GM15510 (cell line): Measurements from ENCODE around the gene MARK3.

Source experiments
- POLR2A ChIP-seq: IDR thresholded peaks from 3 replicates; pipeline ENCODE4 v1.6.1; 2011; ENCODE audit warnings: borderline replicate concordance; ENCODE audit not compliant: insufficient read length; ENCODE audit errors: extremely low read depth

The MARK3 gene

GRCh38 chr14:103382376-103382775, 2.8 kb upstream of the MARK3 start:
- no peak for TF ChIP-seq POLR2A

GRCh38 chr14:103384450-103385151, 614 bp upstream of the MARK3 start:
- no peak for TF ChIP-seq POLR2A

GRCh38 chr14:103385929-103386712, 906 bp downstream of the MARK3 start:
- no peak for TF ChIP-seq POLR2A

DNA sequence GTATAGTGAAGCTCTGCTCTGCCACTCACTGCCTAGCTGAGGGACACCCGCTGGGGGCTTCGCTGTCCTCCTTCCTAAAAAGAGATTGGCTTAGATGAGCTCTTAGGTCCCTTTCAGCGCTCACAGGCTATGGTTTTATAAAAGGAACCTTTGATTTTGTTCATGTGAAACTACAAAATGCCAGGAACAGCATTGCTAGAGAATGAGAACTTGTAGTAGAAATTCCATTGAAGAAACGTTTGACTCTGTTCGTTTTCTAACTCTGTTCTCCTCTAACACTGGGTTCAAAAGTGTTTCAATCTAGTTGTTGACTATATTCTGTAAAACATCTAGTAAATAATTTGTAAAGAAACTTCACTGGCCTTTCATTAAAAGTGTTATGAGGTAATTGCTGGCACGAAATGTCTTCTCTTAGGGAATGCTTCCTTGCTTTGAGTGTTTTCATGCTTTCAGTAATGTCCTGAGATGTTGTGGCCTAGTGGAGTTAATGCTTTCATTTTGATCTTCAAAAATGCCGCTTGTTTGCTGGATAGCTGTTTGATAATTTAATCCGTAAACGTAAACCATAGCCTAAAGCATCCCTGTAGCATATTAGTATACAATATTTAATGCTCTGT, 1.6 kb downstream of the MARK3 start:
- TF ChIP-seq POLR2A, result no peak

DNA sequence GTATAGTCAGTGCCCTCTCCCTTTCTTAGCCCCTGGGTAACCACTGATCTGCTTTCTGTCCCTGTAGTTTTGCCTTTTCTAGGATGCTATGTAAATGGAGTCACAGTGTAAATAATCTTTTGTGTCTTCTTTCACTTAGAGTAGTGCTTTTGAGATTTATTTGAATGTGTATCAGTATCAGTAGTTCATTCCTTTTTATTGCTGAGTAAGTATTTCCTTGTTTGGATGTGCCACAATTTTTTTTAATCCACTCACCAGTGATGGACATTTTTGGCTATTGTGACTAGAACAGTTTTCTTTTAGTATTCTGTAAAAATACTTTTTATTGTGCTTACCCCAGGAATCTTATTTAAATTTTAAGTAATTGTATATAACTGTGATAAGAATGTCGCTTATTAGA, 3.4 kb downstream of the MARK3 start:
- TF ChIP-seq POLR2A, result no peak

- no peak for TF ChIP-seq POLR2A
Observed at GRCh38 chr14:103390605-103391004, 5.4 kb downstream of the MARK3 start.

DNA sequence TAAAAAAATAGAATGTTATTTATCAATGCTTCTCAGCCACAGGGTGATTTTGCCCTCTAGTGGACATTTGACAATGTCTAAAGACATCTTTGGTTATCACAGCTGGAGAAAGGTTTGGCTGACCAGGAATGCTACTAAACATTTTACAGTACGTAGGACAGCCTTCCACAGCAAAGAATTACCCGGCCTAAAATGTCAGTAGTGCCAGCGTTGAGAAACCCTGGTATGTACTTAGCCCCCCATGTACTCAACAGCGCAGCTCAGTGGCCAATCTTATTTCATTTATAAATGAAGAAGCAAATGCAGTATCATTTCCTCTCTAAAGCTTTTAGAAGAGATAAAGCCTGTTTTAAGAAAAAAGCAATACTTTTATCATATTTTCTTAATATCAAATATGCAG, 5.8 kb downstream of the MARK3 start:
- no peak for TF ChIP-seq POLR2A

DNA sequence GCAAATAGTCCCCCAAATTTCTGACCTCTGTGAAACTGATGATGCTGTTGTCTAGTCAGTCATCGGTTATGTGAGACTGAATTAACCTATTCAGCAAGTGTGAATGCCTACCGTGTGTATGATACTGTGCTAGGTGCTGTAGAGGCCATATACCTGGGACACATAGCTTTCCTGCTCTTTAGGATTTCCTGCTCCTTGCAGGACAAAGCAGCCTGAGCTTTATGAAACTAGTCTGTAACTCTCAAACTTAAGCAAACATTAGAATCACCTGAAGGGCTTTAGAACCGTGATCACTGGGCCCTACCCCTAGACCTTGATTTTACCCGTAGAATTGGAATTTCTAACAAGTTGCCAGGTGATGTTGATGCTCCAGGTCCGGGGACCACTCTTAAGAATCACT, 6.9 kb downstream of the MARK3 start:
- TF ChIP-seq POLR2A, result no peak

DNA sequence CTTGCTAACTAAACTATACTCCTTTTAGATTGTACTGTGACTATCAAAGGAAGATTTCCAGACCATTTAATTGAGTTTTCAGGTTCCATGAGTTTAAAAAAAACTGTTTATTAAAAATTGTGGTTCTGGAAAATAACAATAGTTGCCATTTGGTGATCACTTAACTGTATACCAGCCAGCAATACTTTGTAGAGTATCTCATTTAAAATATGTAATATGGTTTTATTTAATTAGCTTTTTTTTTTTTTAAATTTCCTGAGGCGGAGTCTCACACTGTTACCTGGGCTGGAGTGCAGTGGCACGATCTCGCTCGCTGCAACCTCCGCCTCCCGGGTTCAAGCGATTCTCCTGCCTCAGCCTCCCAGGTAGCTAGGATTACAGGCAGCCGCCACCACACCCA, 7.4 kb downstream of the MARK3 start:
- no peak for TF ChIP-seq POLR2A

DNA sequence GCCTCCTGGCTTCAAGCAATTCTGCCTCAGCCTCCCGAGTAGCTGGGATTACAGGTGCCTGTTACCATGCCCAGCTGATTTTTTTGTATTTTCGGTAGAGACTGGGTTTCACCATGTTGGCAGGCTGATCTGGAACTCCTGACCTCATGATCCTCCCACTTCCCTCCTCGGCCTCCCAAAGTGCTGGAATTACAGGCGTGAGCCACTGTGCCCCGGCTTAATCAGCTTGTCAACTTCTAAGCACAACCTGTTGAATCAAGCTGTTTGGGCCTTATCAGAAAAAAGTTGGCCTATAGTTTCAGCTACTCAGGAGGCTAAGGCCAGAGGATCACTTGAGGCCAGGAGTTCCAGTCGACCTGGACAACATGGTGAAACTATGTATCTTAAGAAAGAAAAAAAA, 7.9 kb downstream of the MARK3 start:
- TF ChIP-seq POLR2A, result no peak

DNA sequence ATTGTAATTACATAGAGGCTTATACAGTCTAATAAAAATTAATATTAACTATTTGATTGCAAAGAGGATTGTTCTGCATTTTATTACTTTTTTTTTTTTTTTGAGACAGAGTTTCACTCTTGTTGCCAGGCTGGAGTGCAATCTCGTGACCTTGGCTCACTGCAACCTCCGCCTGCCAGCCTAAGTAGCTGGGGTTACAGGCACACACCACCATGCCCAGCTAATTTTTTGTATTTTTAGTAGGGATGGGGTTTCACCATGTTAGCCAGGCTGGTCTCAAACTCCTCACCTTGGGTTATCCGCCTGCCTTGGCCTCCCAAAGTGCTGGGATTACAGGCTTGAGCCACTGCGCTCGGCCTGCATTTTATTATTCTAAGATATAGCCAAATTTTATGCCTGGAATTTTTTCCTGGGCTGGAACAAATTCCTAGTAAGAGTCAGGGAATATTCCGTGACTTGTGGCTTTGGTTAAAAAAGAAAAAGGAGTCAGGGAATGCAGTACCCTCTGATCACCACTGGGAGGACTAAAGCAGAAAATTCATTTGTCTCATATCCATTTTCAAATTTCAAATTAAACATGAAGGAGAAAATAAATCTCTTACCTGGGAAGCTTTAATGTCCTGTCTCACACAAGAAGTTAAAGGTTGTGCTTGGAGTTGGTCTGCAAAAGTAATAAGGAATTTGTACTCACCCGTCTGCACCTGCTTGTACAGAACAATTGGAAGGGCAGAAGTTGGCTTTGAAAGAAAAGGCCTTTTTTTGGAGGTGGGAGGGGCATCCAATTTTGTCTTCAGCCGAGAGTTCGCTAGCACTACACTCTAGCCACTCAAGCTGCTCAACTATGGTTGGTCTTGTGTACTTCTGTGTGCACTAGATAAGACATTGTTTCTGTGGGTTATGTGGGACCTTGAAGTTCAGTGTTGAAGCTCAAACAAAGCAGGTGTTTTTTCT, 8.7 kb downstream of the MARK3 start:
- TF ChIP-seq POLR2A, result no peak

DNA sequence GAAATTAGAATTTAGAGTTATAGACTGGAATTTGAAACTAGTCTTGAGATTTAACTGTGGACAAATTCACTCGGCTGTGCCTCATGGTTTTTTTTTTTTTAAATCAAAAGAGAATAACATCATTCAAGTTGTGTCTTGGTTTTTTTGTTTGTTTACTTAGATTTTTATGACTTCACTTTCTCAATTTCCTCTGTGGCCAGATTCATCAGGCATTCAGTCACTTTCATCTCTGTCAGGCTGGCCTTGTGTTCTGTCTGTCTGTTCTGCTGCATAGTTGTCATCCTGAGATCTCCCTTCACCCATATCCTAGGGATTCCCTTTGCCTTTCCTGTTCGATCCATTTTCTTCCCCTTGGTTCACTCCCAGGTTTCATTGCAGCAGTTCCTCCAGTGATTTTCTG, 10.0 kb downstream of the MARK3 start:
- no peak for TF ChIP-seq POLR2A

DNA sequence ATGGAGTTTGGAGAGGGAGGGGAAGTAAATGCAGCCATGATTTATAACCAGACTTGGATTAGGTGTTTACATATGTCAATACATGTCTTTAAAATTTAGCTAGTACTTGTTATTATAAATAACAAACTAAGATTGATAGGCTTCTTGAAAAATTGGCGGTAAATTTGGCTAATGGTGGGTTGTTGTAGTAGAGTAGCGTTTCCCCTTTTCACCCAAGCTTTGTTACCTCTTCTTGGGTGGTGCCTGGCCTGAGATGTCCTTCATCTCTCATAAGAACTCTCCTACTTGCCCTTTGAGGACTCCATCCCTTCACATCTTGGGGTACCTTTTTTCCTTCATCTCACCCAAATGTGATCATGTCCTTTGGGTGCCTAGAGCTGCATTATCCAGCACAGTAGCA, 11.2 kb downstream of the MARK3 start:
- no peak for TF ChIP-seq POLR2A

DNA sequence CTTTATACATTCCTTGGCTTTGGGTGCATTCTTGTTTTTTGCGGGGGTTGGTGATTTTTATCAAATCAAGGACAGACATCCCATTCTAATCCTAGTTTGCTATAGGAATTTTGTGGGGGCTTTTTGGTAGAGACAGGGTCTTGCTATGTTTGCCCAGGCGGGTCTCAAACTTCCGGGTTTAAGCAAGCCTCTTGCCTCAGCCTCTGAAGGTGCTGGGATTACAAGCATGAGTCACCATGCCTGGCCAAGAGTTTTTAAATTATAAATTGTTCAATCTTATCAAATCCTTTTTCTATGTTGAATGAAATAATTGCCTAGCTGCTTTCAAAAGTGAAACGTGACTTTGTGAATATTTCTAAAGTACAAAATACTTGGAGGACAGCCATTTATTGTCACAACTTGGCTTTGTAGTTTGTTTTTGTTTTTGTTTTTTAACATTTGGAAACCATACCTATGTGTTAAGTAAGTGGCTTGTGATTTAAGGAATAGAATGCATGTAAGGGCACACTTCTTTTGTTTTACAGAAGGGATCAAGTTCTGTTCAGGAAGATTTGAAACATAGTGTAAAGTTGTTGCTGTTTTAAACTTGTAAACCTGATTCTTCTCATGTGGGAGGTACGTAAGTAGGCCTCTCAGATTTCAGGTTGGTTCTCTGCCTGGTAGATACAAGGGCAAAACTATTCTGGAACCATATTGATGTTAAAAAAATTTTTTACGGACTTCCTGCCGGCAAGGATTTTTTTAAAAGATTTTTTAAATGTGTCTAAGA, 13.4 kb downstream of the MARK3 start:
- no peak for TF ChIP-seq POLR2A
